NCI-H2196 (cell line): Measurements from ENCODE around the gene ATF6B.

Source experiments
- DNase-seq: peaks from one replicate; lab custom pipeline; 2025; ENCODE audit not compliant: unreplicated experiment; lab: John Stamatoyannopoulos, UW

ATF6B gene

GRCh38 chr6:32127717-32128592, at the start of gene ATF6B:
Gene ATF6B, minus strand, starts transcription at chr6:32128246. Its CDS starts 39 bp downstream, at chr6:32128207.
- peak; percentile 98 for DNase-seq

GRCh38 chr6:32177183-32177787, 49.2 kb upstream of the ATF6B start:
- DNase-seq: peak; percentile 85

GRCh38 chr6:32176476-32177182, 48.6 kb upstream of the ATF6B start:
- peak; percentile 68 for DNase-seq

- peak; percentile 92 for DNase-seq
Observed at GRCh38 chr6:32175711-32176475, 47.8 kb upstream of the ATF6B start, which contains the start of gene AGPAT1. Gene AGPAT1, minus strand, starts transcription at chr6:32176084. Its CDS starts 4,588 bp downstream, at chr6:32171496.

GRCh38 chr6:32175322-32175710, 47.3 kb upstream of the ATF6B start:
- no peak for DNase-seq

- DNase-seq: no peak
Observed at GRCh38 chr6:32174416-32174815, 46.4 kb upstream of the ATF6B start.

GRCh38 chr6:32173051-32173727, 45.1 kb upstream of the ATF6B start:
- no peak for DNase-seq

- DNase-seq: no peak
Observed at GRCh38 chr6:32171234-32171633, 43.2 kb upstream of the ATF6B start.

GRCh38 chr6:32170294-32170693, 42.2 kb upstream of the ATF6B start:
- no peak for DNase-seq

GRCh38 chr6:32168807-32169591, 41.0 kb upstream of the ATF6B start:
- DNase-seq: no peak

GRCh38 chr6:32168350-32168749, 40.3 kb upstream of the ATF6B start:
- DNase-seq: no peak

- no peak for DNase-seq
Observed at GRCh38 chr6:32167761-32168262, 39.8 kb upstream of the ATF6B start.

- no peak for DNase-seq
Observed at GRCh38 chr6:32167154-32167760, 39.2 kb upstream of the ATF6B start.

GRCh38 chr6:32166411-32167061, 38.5 kb upstream of the ATF6B start:
- DNase-seq: no peak

GRCh38 chr6:32164295-32164694, 36.2 kb upstream of the ATF6B start, which contains the start of gene EGFL8:
Gene EGFL8, plus strand, starts transcription at chr6:32164595. Its CDS starts 1,571 bp downstream, at chr6:32166166.
- DNase-seq: no peak

- DNase-seq: no peak
Observed at GRCh38 chr6:32163559-32164258, 35.7 kb upstream of the ATF6B start.

- no peak for DNase-seq
Observed at GRCh38 chr6:32158052-32158451, 30.0 kb upstream of the ATF6B start.

GRCh38 chr6:32156891-32157290, 28.8 kb upstream of the ATF6B start:
- DNase-seq: no peak
